Stimulated activated effector memory CD8-positive, alpha-beta T cell treated with anti-CD3 and anti-CD28 coated beads, Interleukin-12 subunit alpha, Interleukin-12 subunit beta, amount 100 ng/mL, for 72 hours (primary cell): ENCODE results near the gene CRACDL.

Source experiments
- ATAC-seq: fragments of 150-1000 bp; cut with Tn5 transposase; 2 replicates; pipeline ENCODE4 v1.10.0; 2021
- DNase-seq, 2 donors: peaks; one replicate each; pipeline ENCODE4 v3.0.0; 2021 to 2022; ENCODE audit warnings: low spot score in 2 of 2
- H3K27ac Mint-ChIP-seq: one replicate; pipeline ENCODE4 v1.8.0; 2022; ENCODE audit warnings: mild to moderate bottlenecking, mixed read lengths
- H3K36me3 Mint-ChIP-seq: one replicate; pipeline ENCODE4 v1.8.0; 2022; ENCODE audit warnings: mild to moderate bottlenecking, mixed read lengths
- H3K4me1 Mint-ChIP-seq: one replicate; pipeline ENCODE4 v1.8.0; 2022; ENCODE audit warnings: mixed read lengths
- H3K4me3 Mint-ChIP-seq: one replicate; pipeline ENCODE4 v1.8.0; 2022; ENCODE audit warnings: mild to moderate bottlenecking, mixed read lengths
- H3K9me3 Mint-ChIP-seq: one replicate; pipeline ENCODE4 v1.8.0; 2022; ENCODE audit warnings: mixed read lengths

The CRACDL gene

DNA sequence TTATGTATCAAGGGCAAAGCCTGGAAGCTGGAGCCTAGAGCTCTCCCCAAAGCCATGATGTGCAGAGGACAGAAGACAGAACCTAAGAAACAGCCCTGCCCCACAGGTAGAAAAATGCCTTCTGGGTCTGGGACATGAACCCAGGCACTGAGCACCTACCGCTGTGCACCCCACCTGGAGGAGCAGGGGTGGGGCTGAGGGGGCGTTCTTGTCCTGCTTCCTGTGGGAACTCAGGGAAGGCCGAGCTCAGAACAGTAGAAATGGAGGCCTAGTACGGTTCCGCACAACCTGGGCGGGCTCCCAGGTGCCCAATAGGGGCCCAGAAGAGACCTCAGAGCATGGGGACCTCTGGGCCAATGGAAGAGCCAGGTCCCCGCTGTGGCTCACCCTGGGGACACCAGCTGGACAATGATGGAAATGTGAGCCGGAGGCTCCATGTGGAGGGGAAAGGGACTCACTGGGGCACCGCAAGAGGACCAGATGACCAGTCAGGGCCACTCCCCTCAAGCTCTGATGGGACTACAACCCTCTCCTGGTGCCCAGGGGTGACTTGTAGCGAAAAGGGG, 3.2 kb downstream of the CRACDL start:
- Mint-ChIP-seq H3K36me3 (no peaks in the 10 kb centered on the region), H3K4me3 (no peak overlapping the region), H3K4me1 (peaks cover 14% of the 10 kb centered on the region), H3K27ac (no peak overlapping the region), H3K9me3 (no peaks in the 10 kb centered on the region)
- DNase-seq (no peak), ATAC-seq (no peak)

DNA sequence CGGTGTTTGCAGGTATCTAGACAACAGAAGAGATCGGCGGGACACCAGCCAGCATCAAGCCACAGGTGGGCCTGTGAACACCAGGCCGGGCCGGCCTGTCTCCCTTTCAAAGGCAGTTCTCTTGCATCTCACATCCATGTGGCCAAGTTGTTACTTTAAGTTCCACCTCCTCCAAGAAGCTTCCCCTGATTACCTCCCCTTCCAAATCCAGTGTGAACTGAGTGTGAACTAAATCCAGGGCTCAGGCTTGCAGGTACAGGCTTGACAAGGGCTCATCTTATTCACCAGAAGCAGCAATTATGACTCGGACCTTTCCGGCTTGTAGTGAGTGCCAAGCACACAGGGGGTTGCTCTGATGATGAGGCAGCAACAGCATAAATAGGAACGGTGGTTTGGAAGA, 3.9 kb downstream of the CRACDL start:
- no peak for DNase-seq
- H3K9me3 Mint-ChIP-seq = no peaks in the 10 kb centered on the region
- no peak overlapping the region for H3K27ac Mint-ChIP-seq
- H3K36me3 Mint-ChIP-seq = no peaks in the 10 kb centered on the region
- peaks cover 8% of the 10 kb centered on the region for H3K4me1 Mint-ChIP-seq
- ATAC-seq = no peak
- no peak overlapping the region for H3K4me3 Mint-ChIP-seq

DNA sequence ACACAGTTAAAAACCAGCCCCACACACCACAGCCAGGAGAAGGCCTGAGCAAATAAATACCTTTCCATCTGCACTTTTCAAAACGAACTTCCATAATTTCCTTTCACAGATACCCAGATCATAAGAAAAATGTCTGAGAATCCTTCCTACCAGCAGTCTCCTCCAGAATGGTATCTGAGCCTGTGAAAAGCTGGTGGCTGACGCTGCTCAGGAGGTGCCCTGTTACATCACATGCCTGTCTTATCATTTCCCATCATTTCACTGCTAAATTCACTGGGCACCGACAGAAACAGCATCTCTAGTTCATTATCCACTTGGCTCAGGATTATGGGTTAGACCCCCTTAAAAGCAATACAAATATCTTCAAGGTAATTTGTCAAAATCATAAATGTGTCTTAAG, 4.4 kb downstream of the CRACDL start:
- Mint-ChIP-seq H3K9me3 (no peaks in the 10 kb centered on the region), H3K4me1 (peaks cover 2% of the 10 kb centered on the region), H3K36me3 (no peaks in the 10 kb centered on the region), H3K27ac (no peak overlapping the region), H3K4me3 (no peak overlapping the region)
- DNase-seq (no peak), ATAC-seq (no peak)

DNA sequence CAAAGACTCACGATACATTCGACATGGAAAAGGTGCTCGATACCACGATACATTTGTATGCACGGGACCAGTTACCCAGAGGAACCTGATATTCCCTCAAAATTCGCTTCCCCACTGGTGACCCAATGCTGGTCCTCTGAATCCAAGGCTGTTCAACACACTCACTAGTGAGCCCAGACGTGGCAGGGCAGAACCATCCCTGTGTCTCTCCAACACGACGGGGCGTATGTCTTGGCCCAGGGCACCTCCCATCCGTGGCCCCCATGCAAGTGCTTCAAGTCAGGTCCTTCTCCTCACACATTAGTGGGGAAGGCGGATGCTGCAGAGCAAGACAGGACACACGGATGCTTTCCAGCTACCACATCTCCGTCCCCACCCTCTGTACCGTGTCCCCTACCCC, 6.1 kb downstream of the CRACDL start:
- H3K4me1 Mint-ChIP-seq = no peaks in the 10 kb centered on the region
- no peaks in the 10 kb centered on the region for H3K9me3 Mint-ChIP-seq
- H3K4me3 Mint-ChIP-seq = no peak overlapping the region
- no peaks in the 10 kb centered on the region for H3K36me3 Mint-ChIP-seq
- H3K27ac Mint-ChIP-seq = no peak overlapping the region
- no peak for ATAC-seq
- DNase-seq = no peak

DNA sequence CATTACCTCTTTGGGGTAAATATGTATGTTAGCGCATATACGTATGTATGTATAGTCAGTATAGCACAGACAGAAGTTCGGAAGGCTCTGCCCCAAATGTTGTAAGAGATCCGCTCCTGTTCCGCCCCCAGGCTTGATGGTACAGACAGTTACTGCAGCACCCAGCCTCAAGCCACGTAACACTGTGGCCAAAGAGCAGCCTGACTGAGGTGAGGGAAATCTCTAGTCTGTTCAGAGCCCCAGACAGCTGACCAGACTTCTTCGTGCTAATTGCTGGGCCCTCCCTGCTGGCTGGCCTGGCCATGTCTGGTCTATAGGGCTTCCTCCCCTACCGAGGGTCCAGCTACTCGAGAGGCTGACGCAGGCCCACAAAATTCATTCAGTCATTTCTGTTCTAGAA, 7.8 kb downstream of the CRACDL start:
- H3K4me1 Mint-ChIP-seq = no peaks in the 10 kb centered on the region
- no peaks in the 10 kb centered on the region for H3K9me3 Mint-ChIP-seq
- H3K4me3 Mint-ChIP-seq = no peak overlapping the region
- H3K36me3 Mint-ChIP-seq = no peaks in the 10 kb centered on the region
- DNase-seq = no peak
- H3K27ac Mint-ChIP-seq = no peak overlapping the region
- no peak for ATAC-seq

DNA sequence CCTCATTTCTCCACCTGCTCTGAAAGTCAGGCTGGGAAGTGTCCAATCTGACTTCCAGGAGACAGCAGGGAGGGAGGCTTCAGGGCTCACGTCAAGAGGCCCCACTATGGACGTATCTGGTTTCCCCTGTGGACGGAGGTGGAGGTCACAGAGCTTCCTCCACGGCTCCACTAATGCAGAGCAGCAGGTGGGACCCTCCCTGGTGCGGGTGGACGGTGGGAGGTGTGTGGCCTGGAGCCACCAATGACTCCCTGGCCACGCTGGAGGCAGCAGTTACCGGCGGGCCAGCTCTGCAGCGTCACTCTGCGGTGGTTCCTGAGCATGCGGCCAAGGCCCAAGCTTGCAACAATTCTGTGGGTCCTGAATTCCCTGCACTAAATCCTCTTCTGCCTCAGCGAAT, 9.0 kb downstream of the CRACDL start:
- Mint-ChIP-seq H3K27ac (no peak overlapping the region), H3K4me1 (no peaks in the 10 kb centered on the region), H3K4me3 (no peak overlapping the region), H3K9me3 (no peaks in the 10 kb centered on the region), H3K36me3 (no peaks in the 10 kb centered on the region)
- DNase-seq (no peak), ATAC-seq (no peak)

DNA sequence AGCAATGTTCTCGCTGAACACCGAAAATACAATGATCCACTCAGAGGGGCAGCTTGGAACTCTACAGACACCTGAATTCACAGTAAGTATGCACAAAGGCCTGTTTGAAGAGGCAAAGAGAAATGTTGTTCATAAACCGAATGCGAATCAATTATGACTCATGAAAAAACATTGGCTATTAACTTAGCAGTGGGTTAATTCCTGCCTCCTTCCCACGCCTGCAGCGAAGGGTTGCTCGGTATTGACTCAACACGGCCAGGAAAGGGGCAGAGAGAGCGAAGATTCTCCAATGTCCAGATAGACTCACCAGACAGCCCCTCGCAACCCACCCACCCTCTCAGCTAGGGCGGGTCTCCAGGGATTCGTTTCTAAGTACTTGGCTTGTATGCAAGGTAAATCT, 9.4 kb downstream of the CRACDL start:
- no peaks in the 10 kb centered on the region for H3K9me3 Mint-ChIP-seq
- H3K36me3 Mint-ChIP-seq = no peaks in the 10 kb centered on the region
- H3K27ac Mint-ChIP-seq = no peak overlapping the region
- ATAC-seq (no peak), DNase-seq (no peak)
- no peak overlapping the region for H3K4me3 Mint-ChIP-seq
- no peaks in the 10 kb centered on the region for H3K4me1 Mint-ChIP-seq

DNA sequence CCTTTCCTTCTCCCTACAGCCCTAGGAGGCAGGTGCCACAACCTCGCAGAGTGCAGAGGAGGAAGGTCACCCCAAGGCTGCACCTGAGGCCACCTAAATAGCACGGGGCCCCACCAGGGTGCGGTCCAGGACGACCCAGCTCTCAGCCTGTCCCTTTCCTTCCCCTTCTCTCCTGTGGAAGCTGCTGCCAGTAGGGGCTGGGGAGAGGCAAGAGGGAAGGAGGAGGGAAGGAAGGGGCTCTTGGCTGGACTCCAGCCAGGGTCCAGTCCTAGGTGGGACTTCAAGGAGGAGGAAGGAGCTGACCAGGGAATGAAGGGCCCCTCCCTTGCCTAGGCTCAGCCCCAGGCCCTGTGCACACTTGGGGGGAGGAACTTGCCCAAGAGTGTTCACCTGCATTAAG, 11.1 kb downstream of the CRACDL start:
- Mint-ChIP-seq H3K4me3 (no peak overlapping the region), H3K27ac (no peak overlapping the region), H3K36me3 (no peaks in the 10 kb centered on the region), H3K4me1 (no peaks in the 10 kb centered on the region), H3K9me3 (no peaks in the 10 kb centered on the region)
- DNase-seq (no peak), ATAC-seq (no peak)

DNA sequence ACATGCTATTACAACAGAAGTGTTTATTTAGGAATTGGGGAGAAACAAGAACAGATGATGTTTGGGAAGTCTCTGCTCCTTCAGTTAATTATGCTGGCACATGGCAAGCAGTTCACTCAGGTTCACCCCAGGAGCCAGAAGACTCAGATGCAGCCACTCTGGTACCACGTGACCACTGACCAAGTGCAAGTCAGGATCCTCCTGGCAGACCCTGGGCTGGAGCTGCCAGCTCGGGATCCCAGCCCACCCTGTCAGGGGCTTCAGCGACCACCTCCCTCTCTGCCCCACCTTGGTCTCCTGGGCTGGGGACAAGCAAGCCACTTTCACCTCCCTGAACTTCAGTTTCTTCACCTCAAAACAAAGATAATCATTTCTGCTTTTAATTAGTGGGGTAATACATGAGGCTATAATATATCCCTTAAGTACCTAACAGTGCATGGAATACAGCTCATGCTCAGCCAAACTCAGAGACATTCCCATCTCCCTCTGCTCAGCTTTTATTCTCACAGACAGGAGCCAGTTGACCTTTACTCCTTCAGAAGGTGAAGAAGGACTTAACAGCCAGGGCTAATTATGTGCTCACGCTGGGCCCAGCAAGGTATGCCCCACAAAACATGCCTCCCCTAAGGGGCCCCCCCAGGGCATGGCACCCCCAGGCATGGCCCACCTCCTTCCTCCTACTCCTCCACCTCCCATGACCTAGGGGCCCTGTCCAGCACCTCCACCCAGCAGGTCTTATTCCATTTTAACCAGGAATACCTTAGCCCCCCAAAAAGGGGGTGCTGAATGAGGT, 11.8 kb downstream of the CRACDL start:
- no peak for ATAC-seq

DNA sequence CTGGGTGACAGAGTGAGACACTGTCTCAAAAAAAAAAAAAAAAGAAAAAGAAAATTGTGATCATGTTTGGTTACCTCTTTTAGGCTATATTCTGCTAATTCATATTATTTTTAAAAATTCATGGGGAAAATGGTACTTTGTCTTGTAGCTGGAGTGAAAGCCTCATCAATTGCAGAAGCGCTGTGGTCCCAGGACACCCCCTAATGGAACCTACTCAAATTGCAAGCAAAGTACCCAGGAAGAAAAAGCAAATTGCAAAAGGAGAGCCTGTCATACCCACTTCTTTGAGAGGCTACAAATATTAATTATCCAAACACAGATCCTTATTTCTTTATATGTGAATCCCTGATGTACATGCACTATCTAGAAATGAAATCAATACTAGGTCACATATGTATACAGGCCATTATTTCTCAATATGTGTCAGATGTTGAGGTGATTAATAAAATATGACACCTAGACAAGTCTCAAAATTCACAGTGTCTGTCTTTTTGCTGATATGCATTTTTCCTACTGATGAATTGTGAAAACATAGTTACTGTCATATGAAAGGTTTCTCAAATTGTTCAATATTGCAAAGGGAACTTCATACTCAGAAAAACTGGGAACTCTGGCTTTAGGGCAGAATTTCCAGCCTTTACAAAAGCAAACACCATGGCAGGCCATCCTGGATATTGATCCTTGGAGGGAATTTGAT, 12.6 kb downstream of the CRACDL start:
- Mint-ChIP-seq H3K4me3 (no peak overlapping the region), H3K9me3 (no peaks in the 10 kb centered on the region), H3K4me1 (no peaks in the 10 kb centered on the region), H3K27ac (no peak overlapping the region), H3K36me3 (no peaks in the 10 kb centered on the region)
- DNase-seq = no peak
- ATAC-seq = no peak

More for the DNA sequence above, 11.8 kb downstream of the CRACDL start:
- DNase-seq = no peak
- no peak overlapping the region for H3K27ac Mint-ChIP-seq
- no peaks in the 10 kb centered on the region for H3K9me3 Mint-ChIP-seq
- H3K4me1 Mint-ChIP-seq = no peaks in the 10 kb centered on the region
- H3K4me3 Mint-ChIP-seq = no peak overlapping the region
- H3K36me3 Mint-ChIP-seq = no peaks in the 10 kb centered on the region

DNA sequence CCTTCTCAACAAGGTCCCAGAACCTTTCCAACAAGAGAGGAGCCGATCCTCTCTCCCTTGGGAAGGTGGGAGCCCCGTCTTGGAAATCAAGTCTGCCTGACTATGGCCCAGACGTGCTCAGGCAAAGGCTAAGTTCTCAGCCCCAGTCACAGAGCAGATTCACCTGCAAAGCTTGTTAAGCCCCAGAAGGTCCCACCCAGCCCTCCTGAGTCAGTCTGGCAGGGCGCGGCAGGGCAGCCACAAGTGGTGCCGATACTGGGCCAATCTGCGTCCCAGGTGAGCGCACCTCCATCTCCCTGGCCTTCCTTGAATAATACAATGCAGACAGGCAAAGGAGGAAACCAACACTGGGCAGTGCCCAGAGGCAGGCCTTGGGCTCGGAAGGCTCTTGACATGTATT, 15.0 kb downstream of the CRACDL start:
- no peaks in the 10 kb centered on the region for H3K36me3 Mint-ChIP-seq
- no peak overlapping the region for H3K4me3 Mint-ChIP-seq
- H3K4me1 Mint-ChIP-seq = no peaks in the 10 kb centered on the region
- H3K9me3 Mint-ChIP-seq = no peaks in the 10 kb centered on the region
- H3K27ac Mint-ChIP-seq = no peak overlapping the region
- ATAC-seq (no peak), DNase-seq (no peak)

DNA sequence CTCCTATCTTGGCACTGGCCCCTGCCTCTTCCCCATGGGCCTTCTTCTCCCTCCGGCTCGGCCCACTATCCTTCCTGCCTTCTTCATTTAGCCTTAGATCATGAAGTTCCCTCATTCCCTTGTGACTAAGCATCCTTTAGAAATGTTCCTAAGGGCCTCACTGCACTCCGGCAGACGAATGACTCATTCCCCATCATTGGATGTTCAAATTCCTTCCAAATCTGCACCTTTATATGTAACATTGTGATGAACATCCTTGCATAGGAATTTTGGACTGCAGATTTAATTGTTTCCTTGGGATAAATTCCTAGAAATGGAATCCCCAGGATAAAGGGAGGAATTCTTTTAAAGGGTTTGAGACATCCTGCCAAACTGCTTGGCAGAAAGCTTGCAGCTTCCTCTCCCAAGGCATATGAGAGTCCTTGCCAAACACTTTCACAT, 19.0 kb downstream of the CRACDL start:
- H3K9me3 Mint-ChIP-seq = no peaks in the 10 kb centered on the region
- H3K4me1 Mint-ChIP-seq = peaks cover 22% of the 10 kb centered on the region
- DNase-seq (no peak), ATAC-seq (no peak)
- no peak overlapping the region for H3K27ac Mint-ChIP-seq
- no peak overlapping the region for H3K4me3 Mint-ChIP-seq
- no peaks in the 10 kb centered on the region for H3K36me3 Mint-ChIP-seq

DNA sequence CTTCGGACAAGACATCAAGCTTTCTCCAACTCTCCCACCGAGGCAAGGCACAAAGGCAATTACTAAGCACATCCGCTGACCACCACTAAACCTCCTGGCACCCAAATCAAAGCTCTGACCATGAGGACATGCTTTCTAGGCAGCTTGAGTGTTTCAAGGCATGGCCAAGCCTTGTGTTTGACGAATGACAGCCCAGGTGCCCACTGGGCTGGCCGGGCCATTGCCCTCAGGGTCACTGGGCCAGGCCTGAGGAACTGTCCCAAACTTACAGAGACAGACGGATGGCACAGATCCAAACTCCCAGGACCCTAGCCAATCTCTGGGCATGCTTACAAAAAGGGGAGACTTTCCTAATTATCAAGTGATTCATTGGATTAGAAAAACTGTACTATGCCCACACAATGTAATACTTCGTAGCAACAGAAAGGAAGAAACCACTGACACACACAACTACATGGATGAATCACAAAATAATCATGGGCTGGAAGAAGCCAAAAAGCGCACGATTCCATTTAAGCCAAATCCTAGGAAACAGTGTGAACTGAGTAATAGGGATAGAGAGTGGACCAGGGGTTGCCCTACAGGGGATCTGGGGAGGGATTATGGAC, 20.2 kb downstream of the CRACDL start:
- Mint-ChIP-seq H3K9me3 (no peaks in the 10 kb centered on the region), H3K4me3 (no peak overlapping the region), H3K36me3 (no peaks in the 10 kb centered on the region), H3K4me1 (peaks cover 34% of the 10 kb centered on the region), H3K27ac (no peak overlapping the region)
- DNase-seq (no peak), ATAC-seq (no peak)

DNA sequence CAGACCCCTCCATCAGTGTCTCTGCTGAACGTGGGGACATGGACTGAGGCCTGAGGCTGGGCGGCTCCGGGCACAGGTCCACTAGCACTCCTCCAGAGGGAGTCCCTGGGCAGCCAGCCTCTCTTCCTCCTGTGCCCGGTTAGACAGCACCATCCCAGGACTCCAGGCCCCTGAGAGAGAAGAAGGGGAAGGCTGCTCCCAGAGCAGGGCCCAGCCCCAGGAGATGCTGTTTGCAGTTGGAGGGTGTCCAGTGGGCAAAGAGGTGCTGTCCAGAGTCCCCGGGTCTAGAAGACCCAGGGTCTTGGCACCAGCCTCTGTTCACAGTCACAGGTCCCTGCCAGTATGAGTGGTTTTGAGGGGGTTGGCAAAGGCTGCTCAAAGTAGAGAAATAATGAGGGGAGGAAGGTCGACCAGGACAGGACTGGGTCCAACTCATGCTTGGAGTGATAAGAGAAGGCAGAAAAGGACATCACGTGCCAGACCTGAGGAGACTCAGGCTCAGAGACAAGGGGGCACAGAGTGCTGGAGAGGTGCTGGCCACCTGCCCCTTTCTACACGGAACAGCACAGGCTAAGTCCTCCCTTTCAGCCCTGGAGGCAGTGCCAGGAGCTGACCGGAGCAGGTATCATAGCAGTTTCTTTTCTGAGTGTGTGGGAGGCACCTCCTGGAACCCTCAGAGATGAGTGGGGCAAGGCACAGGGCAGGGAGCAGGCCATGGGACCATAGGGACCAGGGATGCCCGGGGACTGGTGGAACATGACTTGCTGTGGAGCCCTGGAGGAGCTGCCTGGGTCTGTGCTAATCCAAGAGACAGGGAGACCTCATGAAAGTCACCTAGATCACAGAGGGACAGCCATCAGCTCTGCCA, 21.1 kb downstream of the CRACDL start:
- ATAC-seq = no peak
- Mint-ChIP-seq H3K4me3 (no peak overlapping the region), H3K4me1 (peaks cover 41% of the 10 kb centered on the region), H3K9me3 (no peaks in the 10 kb centered on the region), H3K27ac (peak overlapping the region; percentile 72), H3K36me3 (no peaks in the 10 kb centered on the region)
- no peak for DNase-seq
